Fibroblast of gingiva (primary cell): ENCODE data around the gene ZNF683.
"Not testable (repeated sequence)": the region's sequence is repeated elsewhere in the genome, so short reads cannot be mapped to it uniquely, and the experiment has no call there.

Experiments used
- DNase-seq: peaks from one replicate; pipeline ENCODE4 v3.0.0-alpha.2; 2011; ENCODE audit warnings: low read depth

The ZNF683 gene

GRCh38 chr1:26337206-26337535 is 35.4 kb downstream of the ZNF683 start:
- DNase-seq, result no peak

- no peak for DNase-seq
Measured at GRCh38 chr1:26336477-26337205, 35.9 kb downstream of the ZNF683 start.

GRCh38 chr1:26335774-26336476 is 36.6 kb downstream of the ZNF683 start:
- DNase-seq, result no peak

- not testable (repeated sequence) for DNase-seq
Measured at GRCh38 chr1:26333312-26333711, 39.2 kb downstream of the ZNF683 start.

GRCh38 chr1:26330276-26330675 is 42.3 kb downstream of the ZNF683 start:
- DNase-seq, result no peak

GRCh38 chr1:26329380-26329779 is 43.2 kb downstream of the ZNF683 start:
- DNase-seq, result not testable (repeated sequence)

GRCh38 chr1:26328597-26328996 is 44.0 kb downstream of the ZNF683 start:
- DNase-seq, result no peak

- DNase-seq, result no peak
Measured at GRCh38 chr1:26327956-26328362, 44.6 kb downstream of the ZNF683 start.

- no peak for DNase-seq
Measured at GRCh38 chr1:26324550-26324949, 48.0 kb downstream of the ZNF683 start.

- DNase-seq, result no peak
Measured at GRCh38 chr1:26323382-26323781, 49.2 kb downstream of the ZNF683 start.

- no peak for DNase-seq
Measured at GRCh38 chr1:26322042-26322331, 50.6 kb downstream of the ZNF683 start.

- peak; percentile 76 for DNase-seq
Measured at GRCh38 chr1:26321315-26322041, 51.1 kb downstream of the ZNF683 start.

GRCh38 chr1:26320896-26321295 is 51.7 kb downstream of the ZNF683 start:
- DNase-seq, result no peak

- no peak for DNase-seq
Measured at GRCh38 chr1:26318338-26319064, 54.0 kb downstream of the ZNF683 start.

- DNase-seq, result no peak
Measured at GRCh38 chr1:26317612-26318337, 54.8 kb downstream of the ZNF683 start, which contains the start of gene CD52. Gene CD52 (plus strand): TSS chr1:26317958. CDS start chr1:26318018, 60 bp downstream.

GRCh38 chr1:26317146-26317545 is 55.4 kb downstream of the ZNF683 start:
- DNase-seq, result no peak

- no peak for DNase-seq
Measured at GRCh38 chr1:26315874-26316850, 56.4 kb downstream of the ZNF683 start.

GRCh38 chr1:26314501-26314900 is 58.0 kb downstream of the ZNF683 start:
- DNase-seq, result no peak
